BJ (cell line): ENCODE measurements around the gene AXIN2. TPM values are rescaled to one million over a fixed set of nuclear protein-coding genes. Genes with fewer than 3 reads are reported as not detected.
"Not testable (repeated sequence)": the region's sequence is repeated elsewhere in the genome, so short reads cannot be mapped to it uniquely, and the experiment has no call there.

Source experiments
- CTCF ChIA-PET: fragments of 350-600 bp; formaldehyde crosslinking; extraction: SDS; loops from one replicate; lab custom pipeline; 2021; ENCODE audit warnings: antibody characterized with exemption, inconsistent platforms; lab: Yijun Ruan, JAX
- POLR2A ChIA-PET: fragments of 300-600 bp; sonication (Branson Sonifier 250); formaldehyde crosslinking; extraction: SDS; loops from one replicate; lab custom pipeline; 2021; ENCODE audit warnings: antibody characterized with exemption; lab: Charles Lee
- DNase-seq: peaks from one replicate; pipeline ENCODE4 v3.0.0-alpha.2; 2011; ENCODE audit warnings: low read depth
- H3K27me3 ChIP-seq: 2 replicates; pipeline ENCODE4 v1.6.0; 2011; ENCODE audit warnings: low read length; ENCODE audit not compliant: control insufficient read depth, insufficient read depth
- H3K36me3 ChIP-seq: 2 replicates; pipeline ENCODE4 v1.5.1; 2011; ENCODE audit warnings: low read length; ENCODE audit not compliant: control insufficient read depth, insufficient read depth
- H3K4me3 ChIP-seq: 2 replicates; pipeline ENCODE4 v1.5.1; 2011; ENCODE audit warnings: low read depth, mild to moderate bottlenecking, control low read depth, low read length
- CTCF ChIP-seq: IDR thresholded peaks from 2 replicates; pipeline ENCODE4 v1.5.1; 2011; ENCODE audit warnings: low read depth, mild to moderate bottlenecking, control low read depth, inconsistent platforms, low read length, moderate library complexity; ENCODE audit not compliant: insufficient read depth
- polyA plus RNA-seq: library from polyadenylated mRNA; depleted of rRNA; stranded (reverse); fragments of >200 nt; gene quantifications from 2 replicates; pipeline ENCODE4 v1.2.3, GENCODE V29; 2011

AXIN2 gene
- polyA plus RNA-seq, 1 experiment, result 1.3 TPM

GRCh38 chr17:65509032-65509431, 52.4 kb downstream of the AXIN2 start:
- ChIA-PET POLR2A (no interaction called here), CTCF (no interaction called here)
- no peaks in the 10 kb centered on the region for H3K36me3 ChIP-seq
- H3K27me3 ChIP-seq, result no peaks in the 10 kb centered on the region
- H3K4me3 ChIP-seq, result no peak overlapping the region
- no peak for TF ChIP-seq CTCF
- DNase-seq, result no peak

- CTCF ChIA-PET, result interaction anchor here (1.6 to 1.7 kb wide), 2 partner anchors 18 to 48 kb away, joined by 3 to 4 read pairs; no protein-coding TSS in a partner anchor
- DNase-seq, POLR2A ChIA-PET, H3K36me3 ChIP-seq, H3K27me3 ChIP-seq, H3K4me3 ChIP-seq: not testable (repeated sequence)
Measured at GRCh38 chr17:65504673-65505072, 56.8 kb downstream of the AXIN2 start.

GRCh38 chr17:65504141-65504540, 57.3 kb downstream of the AXIN2 start:
- POLR2A ChIA-PET, result no interaction called here

GRCh38 chr17:65503557-65503956, 57.9 kb downstream of the AXIN2 start:
- peaks cover 1% of the 10 kb centered on the region; the same call in 1 of the 2 replicates for H3K27me3 ChIP-seq
- no peak overlapping the region for H3K4me3 ChIP-seq
- CTCF ChIA-PET, result interaction anchor here (1.6 to 1.7 kb wide), 2 partner anchors 17 to 47 kb away, joined by 3 to 4 read pairs; no protein-coding TSS in a partner anchor
- no peak for DNase-seq
- TF ChIP-seq CTCF, result no peak
- no peaks in the 10 kb centered on the region for H3K36me3 ChIP-seq
- POLR2A ChIA-PET, result no interaction called here

More at GRCh38 chr17:65504141-65504540, 57.3 kb downstream of the AXIN2 start:
- DNase-seq, result no peak
- H3K36me3 ChIP-seq, result no peaks in the 10 kb centered on the region
- no peak overlapping the region for H3K4me3 ChIP-seq
- CTCF ChIA-PET, result interaction anchor here (1.6 to 1.7 kb wide), 2 partner anchors 18 to 48 kb away, joined by 3 to 4 read pairs; no protein-coding TSS in a partner anchor
- TF ChIP-seq CTCF, result no peak
- peaks cover 1% of the 10 kb centered on the region; the same call in 1 of the 2 replicates for H3K27me3 ChIP-seq

- Histone ChIP-seq H3K4me3 (no peak overlapping the region), H3K27me3 (peaks cover 9% of the 10 kb centered on the region), H3K36me3 (no peaks in the 10 kb centered on the region)
- CTCF ChIA-PET, result no interaction called here
- POLR2A ChIA-PET, result no interaction called here
- DNase-seq, result no peak
- no peak for TF ChIP-seq CTCF
Measured at GRCh38 chr17:65498816-65499215, 62.6 kb downstream of the AXIN2 start.

- Histone ChIP-seq H3K27me3 (peaks cover 8% of the 10 kb centered on the region), H3K4me3 (no peak overlapping the region), H3K36me3 (no peaks in the 10 kb centered on the region)
- DNase-seq, result no peak
- ChIA-PET CTCF (no interaction called here), POLR2A (no interaction called here)
- no peak for TF ChIP-seq CTCF
Measured at GRCh38 chr17:65496801-65497200, 64.6 kb downstream of the AXIN2 start.
